Left kidney (tissue), 2 donors: ENCODE measurements around the gene PPP1R15A. TPM values are rescaled to one million over a fixed set of nuclear protein-coding genes. Genes with fewer than 3 reads are reported as not detected.
"Not testable (repeated sequence)": the region's sequence is repeated elsewhere in the genome, so short reads cannot be mapped to it uniquely, and the experiment has no call there.

ENCODE experiments used
- DNase-seq: peaks from one replicate; pipeline ENCODE4 v3.0.0-alpha.2; 2013
- polyA plus RNA-seq: library from polyadenylated mRNA; unstranded; fragments of 120-200 nt; gene quantifications from one replicate; pipeline ENCODE4 v1.2.1, GENCODE V29; 2013; ENCODE audit not compliant: insufficient read length

The PPP1R15A gene
- polyA plus RNA-seq, 1 donor, result 33.8 TPM

DNA sequence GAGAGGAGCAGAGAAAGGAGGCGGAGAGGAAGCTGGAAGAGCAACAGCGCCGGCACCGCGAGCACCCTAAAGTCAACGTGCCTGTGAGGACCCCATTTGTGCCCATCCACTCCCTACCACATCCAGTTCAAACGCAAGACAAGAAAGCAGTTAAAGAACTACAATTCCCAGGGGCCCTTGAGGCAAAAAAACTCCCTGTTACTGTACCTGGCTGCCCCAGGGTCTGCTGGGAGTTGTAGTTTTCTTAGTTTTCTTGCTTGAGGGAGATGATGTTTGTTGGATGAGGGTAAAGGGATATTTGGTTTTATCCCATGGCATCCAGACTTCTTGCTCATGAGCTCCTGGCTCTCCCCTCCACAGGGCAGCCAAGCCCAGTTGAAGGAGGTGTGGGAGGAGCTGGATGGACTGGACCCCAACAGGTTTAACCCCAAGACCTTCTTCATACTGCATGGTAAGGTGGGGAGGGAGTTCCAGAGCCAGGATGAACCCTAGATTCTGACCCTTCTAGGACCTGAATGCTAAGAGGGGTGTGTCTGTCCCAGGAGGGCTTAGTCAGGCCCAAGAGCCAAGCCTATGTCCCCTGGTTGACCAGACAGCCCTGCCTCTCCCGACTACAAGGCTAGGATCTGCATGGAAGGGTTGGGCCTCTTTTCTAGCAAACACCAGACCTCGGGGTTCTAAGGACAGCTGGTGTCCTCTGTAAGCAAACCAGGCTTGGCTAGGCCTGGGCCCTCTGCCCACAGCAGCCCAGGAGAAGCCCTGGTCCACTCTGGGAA lies 41.1 kb downstream of the PPP1R15A start:
- no peak for DNase-seq

DNA sequence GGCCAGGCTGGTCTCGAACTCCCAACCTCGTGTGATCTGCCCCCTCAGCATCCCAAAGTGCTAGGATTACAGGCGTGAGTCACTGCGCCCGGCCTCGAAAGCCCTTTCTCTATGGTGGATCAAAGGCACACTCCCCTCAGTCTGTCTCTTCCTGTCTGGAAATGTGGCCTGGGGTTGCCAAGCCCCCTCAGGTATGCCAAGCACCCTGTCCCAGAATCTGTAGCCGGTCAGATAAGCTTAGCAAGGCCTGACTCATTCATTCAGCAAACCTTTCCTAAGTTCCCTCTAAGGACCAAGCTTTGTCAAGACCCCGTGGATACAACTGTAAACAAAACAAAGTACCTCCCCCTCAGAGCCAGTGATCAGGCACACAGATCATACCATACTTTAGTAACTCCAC lies 42.0 kb downstream of the PPP1R15A start:
- no peak for DNase-seq

DNA sequence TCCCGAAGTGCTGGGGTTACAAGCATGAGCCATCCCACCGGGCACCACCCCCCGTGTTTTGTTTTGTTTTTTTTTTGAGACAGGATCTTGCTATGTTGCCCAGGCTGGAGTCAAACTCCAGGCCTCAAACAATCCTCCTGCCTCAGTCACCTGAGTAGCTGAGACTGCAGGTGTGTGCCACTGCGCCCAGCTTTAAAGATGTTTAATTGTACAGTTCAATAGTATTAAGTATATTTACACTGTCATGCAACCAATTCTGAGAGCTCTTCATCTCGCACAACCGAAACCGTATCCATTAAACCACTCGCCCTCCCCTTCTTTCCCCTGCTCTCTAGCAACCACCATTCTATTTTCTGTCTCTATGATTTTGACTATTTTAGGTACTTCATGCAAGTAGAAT lies 43.5 kb downstream of the PPP1R15A start:
- no peak for DNase-seq

DNA sequence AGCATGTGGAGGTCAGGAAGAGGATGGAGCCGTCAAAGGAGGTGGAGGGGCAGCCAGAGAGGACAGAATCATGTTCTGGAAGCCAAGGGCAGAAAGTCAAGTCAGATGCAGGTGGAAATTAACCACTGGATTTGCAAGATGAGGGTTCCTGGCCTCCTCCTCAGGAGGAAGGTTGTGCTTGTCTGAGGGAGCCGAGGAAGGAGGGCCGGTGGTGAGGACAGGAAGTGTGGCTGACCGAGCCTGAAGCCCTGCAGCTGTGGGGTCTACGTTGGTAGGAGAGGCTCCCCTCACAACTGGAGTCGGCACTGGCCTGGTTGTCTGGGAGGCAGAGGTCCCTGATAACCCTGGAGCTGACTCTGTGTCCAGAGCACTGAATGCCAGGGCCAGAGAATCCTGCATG lies 45.9 kb downstream of the PPP1R15A start:
- no peak for DNase-seq

DNA sequence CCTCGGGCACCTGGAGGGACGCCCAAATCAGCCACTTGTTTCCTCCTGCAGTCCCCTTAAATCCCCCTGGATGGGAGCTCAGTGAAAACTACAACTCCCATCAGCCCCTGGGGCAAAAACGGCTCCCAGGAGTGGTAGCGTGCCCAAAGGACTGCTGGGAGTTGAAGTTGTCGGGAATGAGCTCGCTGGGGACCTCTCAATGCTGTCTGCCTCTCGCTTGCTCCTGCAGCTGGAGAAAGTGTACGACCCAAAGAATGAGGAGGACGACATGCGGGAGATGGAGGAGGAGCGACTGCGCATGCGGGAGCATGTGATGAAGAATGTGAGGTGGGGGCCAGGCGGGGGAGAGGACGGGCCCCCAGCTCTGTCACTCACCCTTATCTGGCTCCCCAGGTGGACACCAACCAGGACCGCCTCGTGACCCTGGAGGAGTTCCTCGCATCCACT lies 46.6 kb downstream of the PPP1R15A start:
- DNase-seq, result no peak

DNA sequence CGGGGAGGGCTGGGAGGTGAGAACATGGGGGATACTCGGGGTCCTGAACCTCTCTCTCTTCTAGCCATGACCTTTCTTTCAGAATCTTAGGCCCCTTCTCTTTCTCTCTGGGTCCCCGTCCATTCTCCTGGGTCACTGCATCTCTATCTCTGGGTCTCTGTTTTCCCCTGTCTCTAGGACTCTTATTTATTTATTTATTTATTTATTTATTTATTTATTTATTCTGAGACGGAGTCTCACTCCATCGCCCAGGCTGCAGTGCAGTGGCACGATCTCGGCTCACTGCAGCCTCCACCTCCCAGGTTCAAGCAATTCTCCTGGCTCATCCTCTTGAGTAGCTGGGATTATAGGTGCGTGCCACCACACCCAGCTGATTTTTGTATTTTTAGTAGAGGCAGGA lies 47.0 kb downstream of the PPP1R15A start:
- not testable (repeated sequence) for DNase-seq

DNA sequence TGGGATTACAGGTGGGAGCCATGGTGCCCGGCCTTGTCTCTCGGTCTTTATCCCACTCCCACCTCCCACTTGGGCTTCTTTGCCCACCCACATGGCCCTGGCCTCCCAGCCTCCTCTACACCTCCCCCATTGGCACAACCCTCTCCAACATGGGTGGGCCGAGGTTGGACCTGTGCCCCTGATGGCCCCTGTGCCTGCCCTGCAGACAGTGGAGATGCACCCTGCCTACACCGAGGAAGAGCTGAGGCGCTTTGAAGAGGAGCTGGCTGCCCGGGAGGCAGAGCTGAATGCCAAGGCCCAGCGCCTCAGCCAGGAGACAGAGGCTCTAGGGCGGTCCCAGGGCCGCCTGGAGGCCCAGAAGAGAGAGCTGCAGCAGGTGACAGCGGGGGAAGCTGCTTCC lies 48.7 kb downstream of the PPP1R15A start:
- no peak for DNase-seq

DNA sequence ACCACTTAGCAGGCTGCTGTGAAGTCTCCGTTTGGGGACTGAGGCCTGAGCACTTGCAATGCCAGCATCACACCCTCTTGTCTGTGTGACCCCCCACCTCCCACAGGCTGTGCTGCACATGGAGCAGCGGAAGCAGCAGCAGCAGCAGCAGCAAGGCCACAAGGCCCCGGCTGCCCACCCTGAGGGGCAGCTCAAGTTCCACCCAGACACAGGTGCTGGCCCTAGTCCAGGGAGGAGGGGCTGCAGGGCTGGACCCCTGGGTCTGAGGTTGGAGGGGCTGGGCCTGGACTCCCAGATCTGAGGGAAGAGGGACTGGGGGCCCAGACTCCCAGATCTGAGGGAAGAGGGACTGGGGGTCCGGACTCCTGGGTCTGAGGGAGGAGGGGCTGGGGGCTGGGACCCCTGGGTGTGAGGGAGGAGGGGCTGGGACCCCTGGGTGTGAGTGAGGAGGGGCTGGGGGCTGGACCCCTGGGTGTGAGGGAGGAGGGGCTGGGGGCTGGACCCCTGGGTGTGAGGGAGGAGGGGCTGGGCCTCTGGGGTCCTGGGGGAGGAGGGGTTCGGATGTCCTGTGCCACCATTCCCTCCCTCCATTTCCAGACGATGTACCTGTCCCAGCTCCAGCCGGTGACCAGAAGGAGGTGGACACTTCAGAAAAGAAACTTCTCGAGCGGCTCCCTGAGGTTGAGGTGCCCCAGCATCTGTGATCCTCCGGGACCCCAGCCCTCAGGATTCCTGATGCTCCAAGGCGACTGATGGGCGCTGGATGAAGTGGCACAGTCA lies 49.7 kb downstream of the PPP1R15A start:
- DNase-seq, result no peak

DNA sequence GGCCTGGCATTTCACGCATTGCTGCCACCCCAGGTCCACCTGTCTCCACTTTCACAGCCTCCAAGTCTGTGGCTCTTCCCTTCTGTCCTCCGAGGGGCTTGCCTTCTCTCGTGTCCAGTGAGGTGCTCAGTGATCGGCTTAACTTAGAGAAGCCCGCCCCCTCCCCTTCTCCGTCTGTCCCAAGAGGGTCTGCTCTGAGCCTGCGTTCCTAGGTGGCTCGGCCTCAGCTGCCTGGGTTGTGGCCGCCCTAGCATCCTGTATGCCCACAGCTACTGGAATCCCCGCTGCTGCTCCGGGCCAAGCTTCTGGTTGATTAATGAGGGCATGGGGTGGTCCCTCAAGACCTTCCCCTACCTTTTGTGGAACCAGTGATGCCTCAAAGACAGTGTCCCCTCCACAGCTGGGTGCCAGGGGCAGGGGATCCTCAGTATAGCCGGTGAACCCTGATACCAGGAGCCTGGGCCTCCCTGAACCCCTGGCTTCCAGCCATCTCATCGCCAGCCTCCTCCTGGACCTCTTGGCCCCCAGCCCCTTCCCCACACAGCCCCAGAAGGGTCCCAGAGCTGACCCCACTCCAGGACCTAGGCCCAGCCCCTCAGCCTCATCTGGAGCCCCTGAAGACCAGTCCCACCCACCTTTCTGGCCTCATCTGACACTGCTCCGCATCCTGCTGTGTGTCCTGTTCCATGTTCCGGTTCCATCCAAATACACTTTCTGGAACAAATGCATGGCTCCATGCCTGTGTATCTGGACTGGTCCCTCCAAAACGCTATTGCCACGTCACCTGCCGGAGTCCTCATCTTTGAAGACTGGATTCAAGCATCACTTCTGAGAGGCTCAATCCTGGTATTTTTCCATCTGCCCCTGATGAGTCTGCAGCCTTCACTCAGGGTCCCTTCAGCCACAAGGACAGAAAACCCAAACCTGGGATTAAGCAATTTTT lies 50.6 kb downstream of the PPP1R15A start:
- no peak for DNase-seq

DNA sequence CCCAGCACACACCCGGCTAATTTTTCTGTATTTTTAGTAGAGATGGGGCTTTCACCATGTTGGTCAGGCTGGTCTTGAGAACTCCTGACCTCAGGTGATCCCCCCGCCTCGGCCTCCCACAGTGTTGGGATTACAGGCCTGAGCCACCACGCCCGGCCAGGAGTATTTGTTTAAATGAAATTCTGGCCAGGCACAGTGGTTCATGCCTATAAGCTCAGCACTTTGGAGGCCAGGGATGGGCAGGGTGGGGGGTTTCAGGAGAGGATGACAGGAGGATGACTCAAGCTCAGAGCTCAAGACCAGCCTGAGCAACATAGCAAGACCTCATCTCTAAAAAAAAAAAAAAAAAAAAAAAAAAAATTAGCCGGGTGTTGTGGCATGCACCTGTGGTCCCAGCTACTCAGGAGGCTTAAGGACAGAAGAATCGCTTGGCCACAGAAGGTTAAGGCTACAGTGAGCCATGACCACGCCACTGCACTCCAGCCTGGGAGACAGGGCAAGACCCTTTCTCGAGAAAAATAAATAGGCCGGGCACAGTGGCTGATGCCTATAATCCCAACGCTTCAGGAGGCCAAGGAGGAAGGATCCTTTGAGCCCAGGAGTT lies 53.1 kb downstream of the PPP1R15A start:
- DNase-seq, result no peak

Other genes starting within 250 kb of the PPP1R15A start
- 9.5 TPM for gene DBP, start 235.0 kb upstream of the PPP1R15A start, polyA plus RNA-seq
- gene CA11, start 226.2 kb upstream of the PPP1R15A start, polyA plus RNA-seq, result 21.1 TPM
- 1.1 TPM for gene NTN5, start 199.4 kb upstream of the PPP1R15A start, polyA plus RNA-seq
- 3.5 TPM for gene FUT2, start 176.4 kb upstream of the PPP1R15A start, polyA plus RNA-seq
- 6.0 TPM for gene MAMSTR, start 152.7 kb upstream of the PPP1R15A start, polyA plus RNA-seq
- 11.9 TPM for gene RASIP1, start 131.8 kb upstream of the PPP1R15A start, polyA plus RNA-seq
- gene IZUMO1, start 125.5 kb upstream of the PPP1R15A start, polyA plus RNA-seq, result 1.1 TPM
- 3.8 TPM for gene FUT1, start 119.8 kb upstream of the PPP1R15A start, polyA plus RNA-seq
- not detected for gene FGF21, start 116.9 kb upstream of the PPP1R15A start, polyA plus RNA-seq
- 39.9 TPM for gene BCAT2, start 61.4 kb upstream of the PPP1R15A start, polyA plus RNA-seq
- 27.4 TPM for gene HSD17B14, start 35.9 kb upstream of the PPP1R15A start, polyA plus RNA-seq
- 23.1 TPM for gene PLEKHA4, start 3.8 kb upstream of the PPP1R15A start, polyA plus RNA-seq
- 1.6 TPM for gene TULP2, start 26.3 kb downstream of the PPP1R15A start, polyA plus RNA-seq
- 238 TPM for gene NUCB1, start 27.9 kb downstream of the PPP1R15A start, polyA plus RNA-seq
- gene DHDH, start 61.3 kb downstream of the PPP1R15A start, polyA plus RNA-seq, result 4.6 TPM
- gene BAX, start 82.5 kb downstream of the PPP1R15A start, polyA plus RNA-seq, result 64.5 TPM
- 2,202 TPM for gene FTL, start 92.9 kb downstream of the PPP1R15A start, polyA plus RNA-seq
- gene GYS1, start 120.9 kb downstream of the PPP1R15A start, polyA plus RNA-seq, result 52.2 TPM
- 80.2 TPM for gene RUVBL2, start 121.5 kb downstream of the PPP1R15A start, polyA plus RNA-seq
- 0.38 TPM for gene LHB, start 144.7 kb downstream of the PPP1R15A start, polyA plus RNA-seq
- not detected for gene CGB3, start 151.9 kb downstream of the PPP1R15A start, polyA plus RNA-seq
- gene CGB2, start 159.5 kb downstream of the PPP1R15A start, polyA plus RNA-seq, result not detected
- gene CGB1, start 164.5 kb downstream of the PPP1R15A start, polyA plus RNA-seq, result not detected
- not detected for gene CGB5, start 171.4 kb downstream of the PPP1R15A start, polyA plus RNA-seq
- gene CGB8, start 176.7 kb downstream of the PPP1R15A start, polyA plus RNA-seq, result not detected
- 0.78 TPM for gene CGB7, start 185.3 kb downstream of the PPP1R15A start, polyA plus RNA-seq
- 3.1 TPM for gene NTF4, start 192.4 kb downstream of the PPP1R15A start, polyA plus RNA-seq
- 0.08 TPM for gene KCNA7, start 200.3 kb downstream of the PPP1R15A start, polyA plus RNA-seq
- gene SNRNP70, start 213.0 kb downstream of the PPP1R15A start, polyA plus RNA-seq, result 354 TPM
- gene LIN7B, start 241.9 kb downstream of the PPP1R15A start, polyA plus RNA-seq, result 5.6 TPM
- gene C19orf73, start 246.7 kb downstream of the PPP1R15A start, polyA plus RNA-seq, result 0.20 TPM
- 3.9 TPM for gene PPFIA3, start 247.1 kb downstream of the PPP1R15A start, polyA plus RNA-seq